ENCODE data around the gene KIAA0232. TPM values are rescaled to one million over a fixed set of nuclear protein-coding genes. Genes with fewer than 3 reads are reported as not detected.

Gene KIAA0232
- total RNA-seq, 4 donors from 2014 or later: 39.1 to 66.4 (median 60.4) TPM

DNA sequence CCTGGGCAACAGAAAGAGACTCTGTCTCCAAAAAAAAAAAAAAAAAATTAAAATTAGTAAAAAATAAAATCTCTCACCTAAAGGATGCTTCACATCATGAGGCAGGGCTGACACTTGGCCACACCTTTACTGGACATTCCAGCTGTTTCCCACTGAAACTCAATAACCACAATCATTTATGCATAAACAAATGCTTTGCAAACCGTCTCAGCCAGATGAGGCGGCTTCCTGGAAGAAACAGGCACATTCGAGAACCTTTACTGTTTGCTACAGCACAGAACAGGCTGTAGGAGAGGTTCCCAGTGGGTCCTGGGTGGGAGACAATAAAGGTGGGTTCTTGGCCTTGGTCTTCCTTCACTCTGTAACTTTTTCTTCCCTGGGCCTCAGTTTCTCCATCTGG is 116.2 kb downstream of the KIAA0232 start:
- Histone ChIP-seq H3K27me3 (no peaks in the 10 kb centered on the region), H3K9me3 (no peaks in the 10 kb centered on the region), H3K27ac (no peak overlapping the region), H3K36me3 (no peaks in the 10 kb centered on the region), H3K4me3 (no peak overlapping the region), H3K4me1 (peaks cover 0 to 1% of the 10 kb centered on the region in 2 donors)
- intact Hi-C loops (cut with DNase I; ENCODE audit: low total_unique reads): no loop called here
- DNase-seq: no peak
- no peak for TF ChIP-seq POLR2A (IDR thresholded peaks at IDR 0.05)
- TF ChIP-seq CTCF (IDR thresholded peaks at IDR 0.05 in 4 of 5, conservative IDR thresholded peaks at IDR 0.05 in 1 of 5): no peak
- in situ Hi-C loops (cut with MboI; ENCODE audit: low sequenced_read_pairs in 4 of 4): no loop called here
- ATAC-seq: no peak

- no peak for DNase-seq
These were observed 117.8 kb downstream of the KIAA0232 start for GRCh38 chr4:6900181-6900812.

GRCh38 chr4:6900956-6901355 is 118.4 kb downstream of the KIAA0232 start:
- no peak for DNase-seq
- Histone ChIP-seq H3K9me3 (no peaks in the 10 kb centered on the region), H3K27me3 (no peaks in the 10 kb centered on the region), H3K4me1 (no peaks in the 10 kb centered on the region), H3K36me3 (no peaks in the 10 kb centered on the region), H3K4me3 (no peak overlapping the region), H3K27ac (no peak overlapping the region)
- intact Hi-C loops (cut with DNase I; ENCODE audit: low total_unique reads) (no loop called here), in situ Hi-C loops (cut with MboI; ENCODE audit: low sequenced_read_pairs in 4 of 4) (loop anchor here in 3 of 4 donors (10.0 to 25.0 kb wide), 2 partner anchors 161 to 174 kb away; partner anchors contain the start of gene GRPEL1 (in 1 of the 3))
- ATAC-seq: no peak
- TF ChIP-seq CTCF (IDR thresholded peaks at IDR 0.05 in 4 of 5, conservative IDR thresholded peaks at IDR 0.05 in 1 of 5): no peak
- TF ChIP-seq POLR2A (IDR thresholded peaks at IDR 0.05): no peak

More at GRCh38 chr4:6900181-6900812, 117.8 kb downstream of the KIAA0232 start:
- no peaks in the 10 kb centered on the region for H3K4me1 ChIP-seq
- H3K4me3 ChIP-seq: no peak overlapping the region
- H3K9me3 ChIP-seq: no peaks in the 10 kb centered on the region
- ATAC-seq: no peak
- TF ChIP-seq CTCF (IDR thresholded peaks at IDR 0.05 in 4 of 5, conservative IDR thresholded peaks at IDR 0.05 in 1 of 5) (no peak), POLR2A (IDR thresholded peaks at IDR 0.05) (no peak)
- intact Hi-C loops (cut with DNase I; ENCODE audit: low total_unique reads): no loop called here
- H3K27ac ChIP-seq: no peak overlapping the region
- in situ Hi-C loops (cut with MboI; ENCODE audit: low sequenced_read_pairs in 4 of 4): loop anchor here in 3 of 4 donors (10.0 to 25.0 kb wide), 2 partner anchors 162 to 175 kb away; partner anchors contain the start of gene GRPEL1 (in 1 of the 3)
- H3K27me3 ChIP-seq: no peaks in the 10 kb centered on the region
- no peaks in the 10 kb centered on the region for H3K36me3 ChIP-seq

GRCh38 chr4:6901669-6902317 is 119.3 kb downstream of the KIAA0232 start:
- no peak for TF ChIP-seq CTCF (IDR thresholded peaks at IDR 0.05 in 4 of 5, conservative IDR thresholded peaks at IDR 0.05 in 1 of 5)
- no peak for TF ChIP-seq POLR2A (IDR thresholded peaks at IDR 0.05)
- intact Hi-C loops (cut with DNase I; ENCODE audit: low total_unique reads) (no loop called here), in situ Hi-C loops (cut with MboI; ENCODE audit: low sequenced_read_pairs in 4 of 4) (loop anchor here in 3 of 4 donors (10.0 to 25.0 kb wide), 2 partner anchors 161 to 173 kb away; partner anchors contain the start of gene GRPEL1 (in 1 of the 3))
- H3K4me3 ChIP-seq: no peak overlapping the region
- H3K27me3 ChIP-seq: no peaks in the 10 kb centered on the region
- no peaks in the 10 kb centered on the region for H3K9me3 ChIP-seq
- DNase-seq (no peak), ATAC-seq (no peak)
- no peaks in the 10 kb centered on the region for H3K36me3 ChIP-seq
- no peaks in the 10 kb centered on the region for H3K4me1 ChIP-seq
- H3K27ac ChIP-seq: no peak overlapping the region
